Panc1 (cell line): ENCODE data around the gene WWOX.

ENCODE experiments used
- POLR2AphosphoS5 ChIP-seq: IDR thresholded peaks from 2 replicates; pipeline ENCODE4 v1.6.1; 2012; ENCODE audit warnings: mild to moderate bottlenecking, low read depth, low read length, moderate library complexity
- SIN3A ChIP-seq: IDR thresholded peaks from 2 replicates; pipeline ENCODE4 v1.6.1; 2012; ENCODE audit warnings: low read depth, mild to moderate bottlenecking, low read length, moderate library complexity, borderline replicate concordance; ENCODE audit not compliant: insufficient read depth
- TCF7L2 ChIP-seq: IDR thresholded peaks from 2 replicates; pipeline ENCODE4 v1.6.1; 2011; ENCODE audit warnings: mild to moderate bottlenecking, low read depth, low read length, inconsistent platforms
- TF ChIP-seq, protein P1 (sequence below): fragments of 450-650 bp; IDR thresholded peaks from 2 replicates; pipeline ENCODE4 v1.5.1; 2017; ENCODE audit warnings: mild to moderate bottlenecking
- TF ChIP-seq, protein P2 (sequence below), 2 experiments: IDR thresholded peaks; 2 replicates each; pipeline ENCODE4 v1.6.1; 2011 to 2012; ENCODE audit warnings: low read depth in 2 of 2, control low read depth in 1 of 2, low read length in 1 of 2, mild to moderate bottlenecking in 1 of 2, moderate library complexity in 1 of 2; ENCODE audit not compliant: insufficient read depth in 1 of 2

DNA sequence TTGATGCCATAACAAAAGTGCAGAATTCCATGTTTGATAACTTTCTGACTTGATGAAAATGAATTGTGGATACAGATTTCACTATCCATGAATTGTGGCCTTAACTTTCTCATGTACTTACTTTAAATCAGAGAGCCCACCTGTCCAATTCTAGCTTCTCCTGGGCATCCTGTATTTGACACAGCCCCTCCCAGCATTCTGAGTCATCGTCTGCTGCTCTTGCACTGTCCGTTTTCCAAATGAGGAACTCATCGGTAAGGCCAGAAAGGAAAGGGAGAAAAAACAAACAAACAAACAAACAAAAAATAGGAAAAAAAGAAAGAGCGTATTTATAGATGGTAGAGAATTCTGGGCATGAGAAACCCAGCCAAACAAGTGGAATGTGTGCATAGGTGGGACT, 361.6 kb downstream of the WWOX start:
- no peak for TF ChIP-seq POLR2AphosphoS5
- TF ChIP-seq, protein P1, sequence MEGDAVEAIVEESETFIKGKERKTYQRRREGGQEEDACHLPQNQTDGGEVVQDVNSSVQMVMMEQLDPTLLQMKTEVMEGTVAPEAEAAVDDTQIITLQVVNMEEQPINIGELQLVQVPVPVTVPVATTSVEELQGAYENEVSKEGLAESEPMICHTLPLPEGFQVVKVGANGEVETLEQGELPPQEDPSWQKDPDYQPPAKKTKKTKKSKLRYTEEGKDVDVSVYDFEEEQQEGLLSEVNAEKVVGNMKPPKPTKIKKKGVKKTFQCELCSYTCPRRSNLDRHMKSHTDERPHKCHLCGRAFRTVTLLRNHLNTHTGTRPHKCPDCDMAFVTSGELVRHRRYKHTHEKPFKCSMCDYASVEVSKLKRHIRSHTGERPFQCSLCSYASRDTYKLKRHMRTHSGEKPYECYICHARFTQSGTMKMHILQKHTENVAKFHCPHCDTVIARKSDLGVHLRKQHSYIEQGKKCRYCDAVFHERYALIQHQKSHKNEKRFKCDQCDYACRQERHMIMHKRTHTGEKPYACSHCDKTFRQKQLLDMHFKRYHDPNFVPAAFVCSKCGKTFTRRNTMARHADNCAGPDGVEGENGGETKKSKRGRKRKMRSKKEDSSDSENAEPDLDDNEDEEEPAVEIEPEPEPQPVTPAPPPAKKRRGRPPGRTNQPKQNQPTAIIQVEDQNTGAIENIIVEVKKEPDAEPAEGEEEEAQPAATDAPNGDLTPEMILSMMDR: no peak
- no peak for TF ChIP-seq SIN3A
- TF ChIP-seq, protein P2, sequence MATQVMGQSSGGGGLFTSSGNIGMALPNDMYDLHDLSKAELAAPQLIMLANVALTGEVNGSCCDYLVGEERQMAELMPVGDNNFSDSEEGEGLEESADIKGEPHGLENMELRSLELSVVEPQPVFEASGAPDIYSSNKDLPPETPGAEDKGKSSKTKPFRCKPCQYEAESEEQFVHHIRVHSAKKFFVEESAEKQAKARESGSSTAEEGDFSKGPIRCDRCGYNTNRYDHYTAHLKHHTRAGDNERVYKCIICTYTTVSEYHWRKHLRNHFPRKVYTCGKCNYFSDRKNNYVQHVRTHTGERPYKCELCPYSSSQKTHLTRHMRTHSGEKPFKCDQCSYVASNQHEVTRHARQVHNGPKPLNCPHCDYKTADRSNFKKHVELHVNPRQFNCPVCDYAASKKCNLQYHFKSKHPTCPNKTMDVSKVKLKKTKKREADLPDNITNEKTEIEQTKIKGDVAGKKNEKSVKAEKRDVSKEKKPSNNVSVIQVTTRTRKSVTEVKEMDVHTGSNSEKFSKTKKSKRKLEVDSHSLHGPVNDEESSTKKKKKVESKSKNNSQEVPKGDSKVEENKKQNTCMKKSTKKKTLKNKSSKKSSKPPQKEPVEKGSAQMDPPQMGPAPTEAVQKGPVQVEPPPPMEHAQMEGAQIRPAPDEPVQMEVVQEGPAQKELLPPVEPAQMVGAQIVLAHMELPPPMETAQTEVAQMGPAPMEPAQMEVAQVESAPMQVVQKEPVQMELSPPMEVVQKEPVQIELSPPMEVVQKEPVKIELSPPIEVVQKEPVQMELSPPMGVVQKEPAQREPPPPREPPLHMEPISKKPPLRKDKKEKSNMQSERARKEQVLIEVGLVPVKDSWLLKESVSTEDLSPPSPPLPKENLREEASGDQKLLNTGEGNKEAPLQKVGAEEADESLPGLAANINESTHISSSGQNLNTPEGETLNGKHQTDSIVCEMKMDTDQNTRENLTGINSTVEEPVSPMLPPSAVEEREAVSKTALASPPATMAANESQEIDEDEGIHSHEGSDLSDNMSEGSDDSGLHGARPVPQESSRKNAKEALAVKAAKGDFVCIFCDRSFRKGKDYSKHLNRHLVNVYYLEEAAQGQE (IDR thresholded peaks at IDR 0.05; ENCODE audit: insufficient read depth in 1 of 2, low read depth in 2 of 2, low read length in 1 of 2): no peak
- TF ChIP-seq TCF7L2: no peak
